Hematopoietic multipotent progenitor cell treated with erythropoietin and hydrocortisone succinate and interleukin-3 and kit ligand, for 4 days (in vitro differentiated cells): ENCODE results near the gene RBM7.

Experiments used
- DNase-seq: peaks from one replicate; pipeline ENCODE4 v3.0.0-alpha.2; 2015

Gene RBM7

GRCh38 chr11:114397349-114397982 is 3.0 kb upstream of the RBM7 start:
- no peak for DNase-seq

- DNase-seq = no peak
Observed at GRCh38 chr11:114398303-114398920, 2.1 kb upstream of the RBM7 start.

- no peak for DNase-seq
Observed at GRCh38 chr11:114399490-114400215, 813 bp upstream of the RBM7 start.

- DNase-seq = no peak
Observed at GRCh38 chr11:114400915-114401223, 403 bp downstream of the RBM7 start.

- DNase-seq = peak; percentile 40
Observed at GRCh38 chr11:114401311-114401710, 845 bp downstream of the RBM7 start.

- DNase-seq = no peak
Observed at GRCh38 chr11:114412946-114413345, 12.5 kb downstream of the RBM7 start.

GRCh38 chr11:114413958-114414357 is 13.5 kb downstream of the RBM7 start:
- no peak for DNase-seq

GRCh38 chr11:114416441-114416961 is 16.0 kb downstream of the RBM7 start:
- no peak for DNase-seq

- DNase-seq = no peak
Observed at GRCh38 chr11:114426280-114426679, 25.8 kb downstream of the RBM7 start.

GRCh38 chr11:114430290-114430689 is 29.8 kb downstream of the RBM7 start:
- no peak for DNase-seq

- no peak for DNase-seq
Observed at GRCh38 chr11:114432893-114433292, 32.4 kb downstream of the RBM7 start.

GRCh38 chr11:114433376-114433775 is 32.9 kb downstream of the RBM7 start:
- DNase-seq = no peak

- no peak for DNase-seq
Observed at GRCh38 chr11:114438303-114438702, 37.8 kb downstream of the RBM7 start.

- DNase-seq = peak; percentile 99
Observed at GRCh38 chr11:114439229-114440120, 39.0 kb downstream of the RBM7 start, which contains the start of gene REXO2. Gene REXO2, plus strand, starts transcription at chr11:114439467. Its CDS starts 62 bp downstream, at chr11:114439529.

- DNase-seq = no peak
Observed at GRCh38 chr11:114440121-114440860, 39.8 kb downstream of the RBM7 start.

- DNase-seq = peak; percentile 28
Observed at GRCh38 chr11:114440971-114441763, 40.7 kb downstream of the RBM7 start.

GRCh38 chr11:114441921-114442320 is 41.5 kb downstream of the RBM7 start:
- no peak for DNase-seq

GRCh38 chr11:114442536-114442935 is 42.1 kb downstream of the RBM7 start:
- peak; percentile 61 for DNase-seq

GRCh38 chr11:114447444-114447843 is 47.0 kb downstream of the RBM7 start:
- no peak for DNase-seq

GRCh38 chr11:114447892-114448291 is 47.4 kb downstream of the RBM7 start:
- no peak for DNase-seq

- no peak for DNase-seq
Observed at GRCh38 chr11:114448749-114449482, 48.5 kb downstream of the RBM7 start.
